Tibial artery (tissue), 4 donors: ENCODE results near the gene CTCF.

Source experiments
- DNase-seq, 2 donors: peaks; one replicate each; pipeline ENCODE4 v3.0.0-alpha.2; 2019
- H3K27ac ChIP-seq, 2 donors: fragments of 200-600 bp; sonication (generic) in 1 of 2; 1 replicate in 1 of 2; 2 replicates in 1 of 2; pipeline ENCODE4 v1.5.1; 2018 to 2019; ENCODE audit warnings: mild to moderate bottlenecking in 1 of 2
- H3K27me3 ChIP-seq, 2 donors: fragments of 200-600 bp; sonication (generic) in 1 of 2; one replicate each; pipeline versions ENCODE4 v1.5.1 to v1.6.0; 2016 to 2019
- H3K36me3 ChIP-seq, 3 donors: fragments of 200-600 bp; sonication (generic) in 2 of 3; one replicate each; pipeline ENCODE4 v1.5.1; 2016 to 2019; ENCODE audit warnings: mild to moderate bottlenecking in 2 of 3
- H3K4me1 ChIP-seq, 4 donors: fragments of 200-600 bp; sonication (generic) in 2 of 4; 1 replicate in 3 of 4; 2 replicates in 1 of 4; pipeline ENCODE4 v1.5.1; 2016 to 2019
- H3K4me3 ChIP-seq, 2 donors: fragments of 200-600 bp; sonication (generic) in 1 of 2; 1 replicate in 1 of 2; 2 replicates in 1 of 2; pipeline ENCODE4 v1.5.1; 2018 to 2019; ENCODE audit warnings: mild to moderate bottlenecking in 2 of 2
- H3K9me3 ChIP-seq, 3 donors: fragments of 200-600 bp; sonication (generic) in 1 of 3; one replicate each; pipeline ENCODE4 v1.5.1; 2016 to 2019
- CTCF ChIP-seq, 2 experiments: fragments of 200-600 bp in 1 of 2; fragments of 450-650 bp in 1 of 2; IDR thresholded peaks; one replicate each; pipeline ENCODE4 v1.5.1; 2017 to 2019; ENCODE audit warnings: antibody characterized with exemption in 2 of 2, mild to moderate bottlenecking in 1 of 2, moderate library complexity in 1 of 2
- intact Hi-C: fragments of 100-400 bp; cut with DNase I; formaldehyde crosslinking; loops from one replicate; pipeline ENCODE4 v1.15.0; 2023; ENCODE audit warnings: low total_unique reads

Gene CTCF

GRCh38 chr16:67676516-67676915, 114.2 kb downstream of the CTCF start:
- TF ChIP-seq CTCF (IDR thresholded peaks at IDR 0.05) = no peak
- H3K36me3 ChIP-seq = peaks cover 0 to 23% (median 12%) of the 10 kb centered on the region in 3 donors
- no peak overlapping the region for H3K4me3 ChIP-seq
- no peak for DNase-seq
- intact Hi-C loops = loop anchor here (10.0 kb wide), 1 partner anchor 248 kb away; no protein-coding TSS in a partner anchor
- no peaks in the 10 kb centered on the region for H3K27me3 ChIP-seq
- H3K4me1 ChIP-seq = peaks cover 0 to 31% (median 4%) of the 10 kb centered on the region in 4 donors
- no peaks in the 10 kb centered on the region for H3K9me3 ChIP-seq
- no peak overlapping the region for H3K27ac ChIP-seq

- intact Hi-C loops = loop anchor here (10.0 kb wide), 1 partner anchor 248 kb away; no protein-coding TSS in a partner anchor
- Histone ChIP-seq H3K9me3 (no peaks in the 10 kb centered on the region), H3K27me3 (no peaks in the 10 kb centered on the region), H3K4me1 (peaks cover 0 to 31% (median 4%) of the 10 kb centered on the region in 4 donors), H3K4me3 (no peak overlapping the region), H3K36me3 (peaks cover 0 to 23% (median 12%) of the 10 kb centered on the region in 3 donors), H3K27ac (no peak overlapping the region)
- DNase-seq = no peak
- no peak for TF ChIP-seq CTCF (IDR thresholded peaks at IDR 0.05)
These were observed 114.6 kb downstream of the CTCF start for GRCh38 chr16:67676939-67677338.

GRCh38 chr16:67677712-67678111, 115.4 kb downstream of the CTCF start:
- TF ChIP-seq CTCF (IDR thresholded peaks at IDR 0.05) = no peak
- no peak for DNase-seq
- H3K27me3 ChIP-seq = no peaks in the 10 kb centered on the region
- intact Hi-C loops = loop anchor here (10.0 kb wide), 1 partner anchor 247 kb away; no protein-coding TSS in a partner anchor
- H3K9me3 ChIP-seq = no peaks in the 10 kb centered on the region
- H3K27ac ChIP-seq = no peak overlapping the region
- peaks cover 0 to 29% (median 12%) of the 10 kb centered on the region in 3 donors for H3K36me3 ChIP-seq
- H3K4me3 ChIP-seq = no peak overlapping the region
- peaks cover 0 to 31% (median 4%) of the 10 kb centered on the region in 4 donors for H3K4me1 ChIP-seq

GRCh38 chr16:67678354-67679023, 116.2 kb downstream of the CTCF start:
- Histone ChIP-seq H3K9me3 (no peaks in the 10 kb centered on the region), H3K27ac (no peak overlapping the region), H3K4me1 (peaks cover 0 to 23% (median 4%) of the 10 kb centered on the region in 4 donors), H3K27me3 (no peaks in the 10 kb centered on the region), H3K4me3 (no peak overlapping the region), H3K36me3 (peaks cover 0 to 37% (median 12%) of the 10 kb centered on the region in 3 donors)
- no peak for TF ChIP-seq CTCF (IDR thresholded peaks at IDR 0.05)
- DNase-seq = no peak
- intact Hi-C loops = loop anchor here (10.0 kb wide), 1 partner anchor 246 kb away; no protein-coding TSS in a partner anchor

GRCh38 chr16:67679935-67680897, 117.9 kb downstream of the CTCF start:
- peaks cover 0 to 6% (median 0%) of the 10 kb centered on the region in 4 donors for H3K4me1 ChIP-seq
- intact Hi-C loops = loop anchor here (10.0 kb wide), 1 partner anchor 245 kb away; no protein-coding TSS in a partner anchor
- no peak overlapping the region for H3K4me3 ChIP-seq
- H3K27ac ChIP-seq = no peak overlapping the region
- H3K9me3 ChIP-seq = no peaks in the 10 kb centered on the region
- TF ChIP-seq CTCF (IDR thresholded peaks at IDR 0.05) = no peak
- no peaks in the 10 kb centered on the region for H3K27me3 ChIP-seq
- no peak for DNase-seq
- peaks cover 1 to 45% (median 20%) of the 10 kb centered on the region in 3 donors for H3K36me3 ChIP-seq
